Fibroblast of lung (primary cell): ENCODE data around the gene SLC31A1. TPM values are rescaled to one million over a fixed set of nuclear protein-coding genes. Genes with fewer than 3 reads are reported as not detected.
"Not testable (repeated sequence)": the region's sequence is repeated elsewhere in the genome, so short reads cannot be mapped to it uniquely, and the experiment has no call there.

Source experiments
- DNase-seq, 2 donors: peaks; one replicate each; pipeline versions ENCODE4 v3.0.0 to v3.0.0-alpha.2; 2010; ENCODE audit warnings: low read depth in 2 of 2
- H2AFZ ChIP-seq: 2 replicates; pipeline ENCODE4 v1.5.1; 2012; ENCODE audit warnings: low read length, control low read depth, inconsistent platforms
- H3K27ac ChIP-seq: 2 replicates; pipeline ENCODE4 v1.5.1; 2011; ENCODE audit warnings: low read length, control low read depth; ENCODE audit not compliant: insufficient read depth
- H3K27me3 ChIP-seq: 2 replicates; pipeline ENCODE4 v1.5.1; 2011; ENCODE audit warnings: mild to moderate bottlenecking, low read length; ENCODE audit not compliant: control insufficient read depth, insufficient read depth
- H3K36me3 ChIP-seq: 2 replicates; pipeline ENCODE4 v1.5.1; 2011; ENCODE audit warnings: low read length; ENCODE audit not compliant: control insufficient read depth, insufficient read depth
- H3K4me1 ChIP-seq: 2 replicates; pipeline ENCODE4 v1.5.1; 2011; ENCODE audit warnings: low read length; ENCODE audit not compliant: control insufficient read depth, insufficient read depth; ENCODE audit errors: extremely low read depth
- H3K4me2 ChIP-seq: 2 replicates; pipeline ENCODE4 v1.5.1; 2011; ENCODE audit warnings: low read length, control low read depth; ENCODE audit not compliant: insufficient read depth; ENCODE audit errors: extremely low read depth
- H3K4me3 ChIP-seq, 4 experiments: fragments of 200-600 bp in 1 of 4; sonication (generic) in 1 of 4; replicated peaks in 1 of 4; 2 replicates each; pipeline ENCODE4 v1.5.1; 2011 to 2016; ENCODE audit warnings: low read length in 4 of 4, low read depth in 3 of 4, mild to moderate bottlenecking in 3 of 4, control low read depth in 2 of 4, inconsistent platforms in 1 of 4, mixed read lengths in 1 of 4; ENCODE audit not compliant: insufficient read depth in 1 of 4; ENCODE audit errors: control extremely low read depth in 1 of 4
- H3K79me2 ChIP-seq: 2 replicates; pipeline ENCODE4 v1.5.1; 2012; ENCODE audit warnings: mild to moderate bottlenecking, low read length, inconsistent platforms; ENCODE audit not compliant: control insufficient read depth, insufficient read depth
- H3K9ac ChIP-seq: 2 replicates; pipeline ENCODE4 v1.5.1; 2011; ENCODE audit warnings: mild to moderate bottlenecking, low read length, control low read depth; ENCODE audit not compliant: insufficient read depth
- H3K9me3 ChIP-seq: 2 replicates; pipeline ENCODE4 v1.5.1; 2012; ENCODE audit warnings: low read depth, low read length; ENCODE audit not compliant: control insufficient read depth, insufficient read depth
- H4K20me1 ChIP-seq: 2 replicates; pipeline ENCODE4 v1.5.1; 2011; ENCODE audit warnings: low read length; ENCODE audit not compliant: control insufficient read depth, insufficient read depth; ENCODE audit errors: extremely low read depth
- CTCF ChIP-seq, 2 donors: IDR thresholded peaks in 1 of 2; conservative IDR thresholded peaks in 1 of 2; 1 replicate in 1 of 2; 2 replicates in 1 of 2; pipeline ENCODE4 v1.5.1; 2011 to 2012; ENCODE audit warnings: low read length in 2 of 2, control low read depth in 1 of 2, inconsistent platforms in 1 of 2, low read depth in 1 of 2, mild to moderate bottlenecking in 1 of 2
- EZH2 ChIP-seq: IDR thresholded peaks from 2 replicates; pipeline ENCODE4 v1.5.1; 2012; ENCODE audit warnings: low read length, control low read depth, mild to moderate bottlenecking; ENCODE audit errors: missing control alignments
- polyA plus RNA-seq, 2 donors: library from polyadenylated mRNA; depleted of rRNA in 1 of 2; stranded (reverse) in 1 of 2; unstranded in 1 of 2; fragments of >200 nt; gene quantifications; 2 replicates each; pipeline ENCODE4 v1.2.1, GENCODE V29; 2011 to 2012; ENCODE audit warnings: missing spikeins in 1 of 2
- total RNA-seq: library from RNA; depleted of rRNA; stranded (reverse); fragments of >200 nt; gene quantifications from 2 replicates; pipeline ENCODE4 v1.2.1, GENCODE V29; 2014

Gene SLC31A1
- total and polyA plus RNA-seq, 2 donors (not counting 1 experiment from before 2014, with no cell fraction given), result 33.0 to 44.4 TPM

DNA sequence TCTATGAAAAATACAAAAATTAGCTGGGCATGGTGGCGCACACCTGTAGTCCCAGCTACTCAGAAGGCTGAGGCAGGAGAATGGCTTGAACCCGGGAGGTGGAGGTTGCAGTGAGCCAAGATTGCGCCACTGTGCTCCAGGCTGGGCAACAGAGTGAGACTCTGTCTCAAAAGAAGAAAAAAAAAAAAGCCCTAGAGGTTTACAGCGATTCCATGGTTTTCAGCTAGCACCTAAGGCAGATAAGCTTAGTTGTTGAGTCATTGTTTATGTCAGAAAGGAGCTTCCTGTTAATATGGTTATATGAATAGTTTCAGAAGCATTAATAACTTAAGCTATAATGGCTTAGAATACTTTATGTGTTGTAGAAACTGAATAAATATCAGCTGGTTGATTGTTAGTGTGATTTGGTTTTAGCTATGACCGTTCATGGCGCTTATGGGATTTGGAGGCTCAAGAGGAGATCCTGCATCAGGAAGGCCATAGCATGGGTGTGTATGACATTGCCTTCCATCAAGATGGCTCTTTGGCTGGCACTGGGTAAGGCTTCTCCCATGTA, 68.8 kb downstream of the SLC31A1 start:
- Histone ChIP-seq H3K79me2 (no peaks in the 10 kb centered on the region), H3K27me3 (no peaks in the 10 kb centered on the region), H4K20me1 (no peaks in the 10 kb centered on the region), H3K9me3 (no peaks in the 10 kb centered on the region), H3K9ac (no peak overlapping the region), H3K36me3 (peaks cover 19% of the 10 kb centered on the region), H3K27ac (no peak overlapping the region), H3K4me3 (no peak overlapping the region), H3K4me1 (peaks cover 3% of the 10 kb centered on the region), H3K4me2 (no peak overlapping the region), H2AFZ (no peak overlapping the region)
- TF ChIP-seq CTCF (conservative IDR thresholded peaks at IDR 0.05 in 1 of 2, IDR thresholded peaks at IDR 0.05 in 1 of 2; ENCODE audit: low read depth in 1 of 2, low read length in 2 of 2) (no peak), EZH2 (no peak)
- no peak for DNase-seq

GRCh38 chr9:113293285-113293878, 72.0 kb downstream of the SLC31A1 start:
- Histone ChIP-seq H3K27me3 (no peaks in the 10 kb centered on the region), H2AFZ (no peak overlapping the region), H3K4me1 (peaks cover 3% of the 10 kb centered on the region), H3K27ac (peak overlapping the region; percentile 8), H3K4me2 (no peak overlapping the region), H3K9ac (no peak overlapping the region), H3K79me2 (no peaks in the 10 kb centered on the region), H3K9me3 (no peaks in the 10 kb centered on the region), H4K20me1 (no peaks in the 10 kb centered on the region), H3K4me3 (no peak overlapping the region), H3K36me3 (peaks cover 11% of the 10 kb centered on the region)
- TF ChIP-seq CTCF (conservative IDR thresholded peaks at IDR 0.05 in 1 of 2, IDR thresholded peaks at IDR 0.05 in 1 of 2; ENCODE audit: low read depth in 1 of 2, low read length in 2 of 2) (no peak), EZH2 (no peak)
- DNase-seq, result peak in 1 of 2 donors; percentile 74

- H3K9ac ChIP-seq, H3K4me2 ChIP-seq, H3K27ac ChIP-seq, H3K36me3 ChIP-seq, H3K4me1 ChIP-seq, H2AFZ ChIP-seq, H3K79me2 ChIP-seq, H3K4me3 ChIP-seq, H4K20me1 ChIP-seq, H3K9me3 ChIP-seq, DNase-seq, H3K27me3 ChIP-seq: not testable (repeated sequence)
These were observed 74.9 kb downstream of the SLC31A1 start for GRCh38 chr9:113296247-113296646.
